ENCODE results near the gene CAMK2N2.

GRCh38 chr3:184255291-184256039 is 5.9 kb downstream of the CAMK2N2 start:
- TF ChIP-seq, protein P1, sequence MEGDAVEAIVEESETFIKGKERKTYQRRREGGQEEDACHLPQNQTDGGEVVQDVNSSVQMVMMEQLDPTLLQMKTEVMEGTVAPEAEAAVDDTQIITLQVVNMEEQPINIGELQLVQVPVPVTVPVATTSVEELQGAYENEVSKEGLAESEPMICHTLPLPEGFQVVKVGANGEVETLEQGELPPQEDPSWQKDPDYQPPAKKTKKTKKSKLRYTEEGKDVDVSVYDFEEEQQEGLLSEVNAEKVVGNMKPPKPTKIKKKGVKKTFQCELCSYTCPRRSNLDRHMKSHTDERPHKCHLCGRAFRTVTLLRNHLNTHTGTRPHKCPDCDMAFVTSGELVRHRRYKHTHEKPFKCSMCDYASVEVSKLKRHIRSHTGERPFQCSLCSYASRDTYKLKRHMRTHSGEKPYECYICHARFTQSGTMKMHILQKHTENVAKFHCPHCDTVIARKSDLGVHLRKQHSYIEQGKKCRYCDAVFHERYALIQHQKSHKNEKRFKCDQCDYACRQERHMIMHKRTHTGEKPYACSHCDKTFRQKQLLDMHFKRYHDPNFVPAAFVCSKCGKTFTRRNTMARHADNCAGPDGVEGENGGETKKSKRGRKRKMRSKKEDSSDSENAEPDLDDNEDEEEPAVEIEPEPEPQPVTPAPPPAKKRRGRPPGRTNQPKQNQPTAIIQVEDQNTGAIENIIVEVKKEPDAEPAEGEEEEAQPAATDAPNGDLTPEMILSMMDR (IDR thresholded peaks at IDR 0.05; ENCODE audit: low read length), result no peak
- no peak for TF ChIP-seq EZH2 (IDR thresholded peaks at IDR 0.05; ENCODE audit: borderline replicate concordance, low read length)

Measured in OCI-LY1 (cell line).